NCI-H1048 (cell line): ENCODE measurements around the gene ITPA.

Source experiments
- DNase-seq: peaks from one replicate; lab custom pipeline; 2025; lab: John Stamatoyannopoulos, UW

The ITPA gene

GRCh38 chr20:3246682-3247081 is 37.4 kb downstream of the ITPA start:
- DNase-seq = no peak

GRCh38 chr20:3247638-3248037 is 38.3 kb downstream of the ITPA start:
- DNase-seq = no peak

DNA sequence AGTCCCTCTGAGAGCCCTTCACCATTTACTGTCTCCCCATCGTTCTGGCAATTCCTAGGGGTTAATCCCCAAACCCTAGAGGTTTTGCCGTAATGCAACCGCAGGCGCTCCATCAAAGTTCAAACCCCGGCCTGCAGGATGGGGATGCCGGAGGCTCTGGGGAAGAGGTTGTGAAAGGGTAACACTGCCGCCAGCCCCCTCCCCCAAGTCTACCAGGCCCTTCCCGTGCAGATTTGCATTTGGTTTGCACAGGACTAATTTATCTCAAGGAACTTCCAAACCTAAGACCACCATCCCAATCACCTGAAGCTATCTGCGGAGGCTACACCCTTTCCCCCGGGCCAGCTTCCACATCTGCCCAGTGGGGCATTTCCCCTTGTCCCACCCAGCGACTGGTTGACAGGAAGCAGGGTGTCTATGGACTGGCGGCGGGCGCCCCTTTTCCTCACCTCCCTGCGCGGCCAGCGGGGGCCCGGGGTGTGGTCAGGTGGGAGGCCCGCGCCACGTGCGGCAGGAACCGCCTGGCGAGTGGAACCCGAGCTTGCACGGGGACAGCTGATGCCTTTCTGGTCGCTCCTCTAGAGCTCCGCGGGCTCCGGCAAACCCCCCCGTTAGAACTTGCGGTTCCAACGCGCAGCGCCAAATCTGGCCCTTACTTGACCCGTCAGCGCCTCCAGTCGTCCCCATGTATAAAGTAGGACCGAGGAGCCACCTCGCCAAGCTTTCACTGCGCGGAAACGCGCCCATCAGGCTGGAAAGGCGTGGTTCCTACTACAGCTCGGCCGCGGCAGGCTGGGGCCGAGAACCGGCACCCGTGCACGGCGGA is 39.1 kb downstream of the ITPA start:
- no peak for DNase-seq

DNA sequence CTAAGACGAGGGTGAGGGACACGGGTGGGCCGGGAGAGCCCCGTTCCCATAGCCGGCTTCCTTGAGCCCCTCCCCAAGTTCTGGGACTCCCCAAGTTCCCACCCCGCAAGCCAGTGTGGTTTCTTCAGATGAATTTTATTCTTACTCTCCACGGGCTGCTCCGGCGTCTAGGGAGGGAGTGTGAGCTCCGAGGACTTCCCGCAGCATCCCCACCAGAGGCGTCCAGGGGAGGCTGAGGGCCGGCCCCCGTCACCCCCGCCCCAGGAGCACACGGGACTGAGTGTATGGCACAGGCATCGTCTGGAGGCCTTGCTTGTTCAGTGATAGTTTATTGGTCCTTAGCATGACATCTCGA is 39.7 kb downstream of the ITPA start:
- no peak for DNase-seq

DNA sequence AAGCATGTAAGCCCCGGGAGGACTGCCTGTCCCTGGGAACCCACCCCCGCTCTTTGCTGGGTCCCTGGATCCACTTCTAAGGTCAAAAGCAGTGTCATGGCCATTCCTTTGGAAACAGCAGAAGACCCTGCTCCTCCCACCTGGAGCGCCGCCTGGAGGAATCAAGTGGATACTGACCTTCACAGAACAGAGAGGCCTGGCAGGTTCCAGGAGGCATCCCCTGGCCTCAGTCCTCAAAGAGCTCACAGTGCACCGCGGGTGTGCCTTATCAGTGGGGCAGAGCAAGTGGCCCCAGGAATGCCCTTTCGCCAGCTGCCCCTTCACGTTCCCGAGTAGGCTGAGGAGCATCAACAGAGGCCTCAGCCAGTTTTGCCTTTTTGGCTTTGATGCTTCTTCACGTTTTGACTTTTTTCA is 40.8 kb downstream of the ITPA start:
- DNase-seq = no peak

DNA sequence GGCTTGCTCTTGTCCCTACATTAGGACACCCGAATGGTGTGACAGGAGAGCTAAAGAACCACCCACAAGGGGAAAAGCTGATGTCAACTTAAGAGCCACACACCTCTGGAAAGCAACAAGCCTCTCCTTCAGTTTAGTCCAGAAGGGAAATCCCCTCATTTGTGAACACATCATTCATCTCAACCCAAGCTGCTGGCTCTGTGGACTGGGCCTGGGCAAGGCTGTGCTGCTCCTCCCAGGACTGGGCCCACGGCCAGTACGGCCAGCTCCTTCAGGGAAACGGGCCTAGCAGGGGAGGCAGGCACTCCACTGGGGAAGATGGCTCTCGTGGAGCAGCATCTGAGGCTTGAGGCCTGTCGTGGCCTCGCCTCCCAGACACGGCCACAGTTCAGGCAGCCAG is 42.5 kb downstream of the ITPA start:
- DNase-seq = no peak

DNA sequence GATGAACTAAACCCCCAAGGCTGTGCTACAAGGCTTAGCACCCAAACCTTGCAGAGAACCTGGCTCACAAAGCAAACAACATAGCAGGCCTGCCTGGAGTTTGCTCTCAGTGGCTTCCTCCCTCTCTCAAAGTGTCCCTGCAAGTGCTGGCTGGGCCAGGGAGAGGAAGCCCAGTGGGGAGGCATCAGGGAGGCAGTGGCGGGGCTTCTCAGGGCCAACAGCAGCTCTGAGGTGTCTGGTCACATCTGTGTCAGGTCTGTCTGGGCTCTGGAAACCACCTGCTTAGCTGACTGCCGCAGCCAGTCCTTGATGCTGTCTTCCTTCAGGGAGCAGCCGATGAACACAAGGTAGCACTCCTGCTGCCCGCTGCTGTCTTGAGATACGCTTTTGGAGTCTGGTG is 46.4 kb downstream of the ITPA start:
- DNase-seq = no peak

DNA sequence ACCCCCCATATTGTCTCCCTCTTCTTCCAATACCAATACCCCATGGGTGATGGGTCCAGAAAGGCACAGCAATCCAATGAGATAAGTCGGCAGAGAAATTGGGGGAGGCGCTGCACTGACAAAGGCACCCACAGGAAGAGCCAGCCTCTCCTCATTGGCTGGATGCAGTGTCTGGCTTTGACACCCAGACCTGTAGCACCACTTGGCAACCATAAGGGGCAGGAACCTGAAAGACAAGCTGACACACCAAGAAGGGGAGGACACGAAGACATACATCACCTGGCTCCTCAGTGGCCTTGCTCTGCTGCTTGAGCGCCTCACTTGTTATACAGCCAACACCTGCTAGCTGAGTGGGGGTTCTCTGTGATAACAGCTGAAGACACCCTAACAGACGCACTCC is 49.1 kb downstream of the ITPA start:
- no peak for DNase-seq

DNA sequence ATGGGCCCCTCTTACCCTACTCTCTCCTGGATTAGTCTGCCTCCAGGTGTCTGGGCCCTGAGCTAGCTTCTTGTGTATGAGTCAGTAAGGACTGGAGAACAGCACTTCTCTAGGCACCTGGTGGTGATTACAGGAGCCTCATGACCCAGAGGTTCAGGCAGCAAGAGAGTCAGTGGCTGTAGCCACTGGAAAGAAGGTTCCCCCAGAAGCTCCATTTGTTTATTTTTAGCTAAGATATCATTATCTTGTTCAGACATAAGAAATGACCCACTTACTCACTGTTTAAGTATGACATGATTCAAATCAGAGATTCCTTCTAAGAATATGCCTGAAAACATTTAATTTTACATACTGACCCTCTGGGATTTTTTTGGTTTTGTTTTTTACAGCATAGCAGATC is 53.3 kb downstream of the ITPA start:
- DNase-seq = no peak

- no peak for DNase-seq
These were observed 60.8 kb downstream of the ITPA start for GRCh38 chr20:3270051-3270450.

DNA sequence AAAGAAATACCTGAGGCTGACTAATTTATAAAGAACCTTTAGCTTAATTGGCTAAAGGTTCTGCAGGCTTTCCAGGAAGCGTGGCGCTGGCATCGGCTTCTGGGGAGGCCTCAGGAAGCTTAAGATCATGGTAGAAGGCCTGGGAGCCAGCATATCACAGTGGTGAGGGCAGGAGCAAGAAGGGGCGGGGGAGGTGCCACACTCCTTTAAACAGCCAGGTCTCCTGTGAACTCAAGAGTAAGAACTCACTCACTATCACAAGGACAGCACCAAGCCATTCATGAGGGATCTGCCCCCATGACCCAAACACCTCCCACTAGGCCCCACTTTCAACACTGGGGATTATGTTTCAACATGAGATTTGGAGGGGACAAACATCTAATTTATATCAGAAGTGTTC is 64.1 kb downstream of the ITPA start:
- DNase-seq = no peak
